T-helper 1 cell treated with Interleukin-12 subunit alpha and Interleukin-12 subunit beta and Interleukin-4 antibody, amounts not matched to agents 30 μg/mL and 1 μg/mL, for 36 hours (primary cell): ENCODE results near the gene PCDHA5.

Experiments
- H3K27ac Mint-ChIP-seq: one replicate; pipeline ENCODE4 v1.8.0; 2021; ENCODE audit warnings: mild to moderate bottlenecking, mixed read lengths
- H3K27me3 Mint-ChIP-seq: one replicate; pipeline ENCODE4 v1.8.0; 2021; ENCODE audit warnings: low read depth, mixed read lengths
- H3K36me3 Mint-ChIP-seq: one replicate; pipeline ENCODE4 v1.8.0; 2021; ENCODE audit warnings: low read depth, mixed read lengths
- H3K4me1 Mint-ChIP-seq: one replicate; pipeline ENCODE4 v1.8.0; 2021; ENCODE audit warnings: low read depth, mixed read lengths
- H3K4me3 Mint-ChIP-seq: one replicate; pipeline ENCODE4 v1.8.0; 2021; ENCODE audit warnings: mild to moderate bottlenecking, moderate library complexity, mixed read lengths
- H3K9me3 Mint-ChIP-seq: one replicate; pipeline ENCODE4 v1.8.0; 2021; ENCODE audit warnings: mixed read lengths

Gene PCDHA5

DNA sequence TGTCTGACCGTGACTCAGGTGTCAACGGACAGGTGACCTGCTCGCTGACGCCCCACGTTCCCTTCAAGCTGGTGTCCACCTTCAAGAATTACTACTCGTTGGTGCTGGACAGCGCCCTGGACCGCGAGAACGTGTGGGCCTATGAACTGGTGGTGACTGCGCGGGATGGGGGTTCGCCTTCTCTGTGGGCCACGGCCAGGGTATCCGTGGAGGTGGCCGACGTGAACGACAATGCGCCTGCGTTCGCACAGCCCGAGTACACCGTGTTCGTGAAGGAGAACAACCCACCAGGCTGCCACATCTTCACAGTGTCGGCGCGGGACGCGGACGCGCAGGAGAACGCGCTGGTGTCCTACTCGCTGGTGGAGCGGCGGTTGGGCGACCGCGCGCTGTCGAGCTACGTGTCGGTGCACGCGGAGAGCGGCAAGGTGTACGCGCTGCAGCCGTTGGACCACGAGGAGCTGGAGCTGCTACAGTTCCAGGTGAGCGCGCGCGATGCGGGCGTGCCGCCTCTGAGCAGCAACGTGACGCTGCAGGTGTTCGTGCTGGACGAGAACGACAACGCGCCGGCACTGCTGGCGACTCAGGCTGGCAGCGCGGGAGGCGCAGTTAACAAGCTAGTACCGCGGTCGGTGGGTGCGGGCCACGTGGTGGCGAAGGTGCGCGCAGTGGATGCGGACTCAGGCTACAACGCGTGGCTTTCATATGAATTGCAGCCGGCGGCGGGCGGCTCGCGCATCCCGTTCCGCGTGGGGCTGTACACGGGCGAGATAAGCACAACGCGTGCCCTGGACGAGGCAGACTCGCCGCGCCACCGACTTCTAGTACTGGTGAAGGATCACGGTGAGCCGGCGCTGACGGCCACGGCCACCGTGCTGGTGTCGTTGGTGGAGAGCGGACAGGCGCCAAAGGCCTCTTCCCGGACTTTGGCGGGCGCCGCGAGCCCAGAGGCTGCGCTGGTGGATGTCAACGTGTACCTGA, 49.1 kb downstream of the PCDHA5 start:
- Mint-ChIP-seq H3K4me1 (no peaks in the 10 kb centered on the region), H3K4me3 (no peak overlapping the region), H3K27ac (no peak overlapping the region), H3K36me3 (peaks cover 1% of the 10 kb centered on the region), H3K9me3 (peaks cover 22% of the 10 kb centered on the region), H3K27me3 (no peaks in the 10 kb centered on the region)
